BLaER1 treated with 17β-estradiol and CSF1 and Interleukin-3, amounts not matched to agents 10 nM and 100 nM (cell line): ENCODE data around the gene ALX4.

ENCODE experiments used
- H3K27ac ChIP-seq, 11 experiments: shearing (Covaris generic); formaldehyde crosslinking; 2 replicates each; pipeline ENCODE4 v1.8.1; 2022
- H3K27me3 ChIP-seq, 11 experiments: shearing (Covaris generic); formaldehyde crosslinking; 2 replicates each; pipeline ENCODE4 v1.8.1; 2022
- H3K36me3 ChIP-seq, 11 experiments: shearing (Covaris generic); formaldehyde crosslinking; 2 replicates each; pipeline ENCODE4 v1.8.1; 2022
- H3K4me1 ChIP-seq, 10 experiments: shearing (Covaris generic); formaldehyde crosslinking; 2 replicates each; pipeline ENCODE4 v1.8.1; 2022
- H3K4me2 ChIP-seq, 11 experiments: shearing (Covaris generic); formaldehyde crosslinking; 2 replicates each; pipeline ENCODE4 v1.8.1; 2022
- H3K4me3 ChIP-seq, 10 experiments: shearing (Covaris generic); formaldehyde crosslinking; 2 replicates each; pipeline ENCODE4 v1.8.1; 2022
- H3K9ac ChIP-seq, 11 experiments: shearing (Covaris generic); formaldehyde crosslinking; 2 replicates each; pipeline ENCODE4 v1.8.1; 2022
- H3K9me3 ChIP-seq, 11 experiments: shearing (Covaris generic); formaldehyde crosslinking; replicated peaks in 1 of 11; 2 replicates each; pipeline ENCODE4 v1.8.1; 2022
- H4K20me1 ChIP-seq, 11 experiments: shearing (Covaris generic); formaldehyde crosslinking; 2 replicates each; pipeline ENCODE4 v1.8.1; 2022
- Cebpa-rat ChIP-seq, 11 experiments: shearing (Covaris generic); IDR thresholded peaks; 2 replicates each; pipeline ENCODE4 v1.8.1; 2022

ALX4 gene

GRCh38 chr11:44309478-44310205 is at the start of gene ALX4:
Gene ALX4 (minus strand): TSS chr11:44310139. CDS start chr11:44310062, 77 bp downstream.
- Histone ChIP-seq H3K9me3 (peaks cover 0 to 17% (median 3%) of the 10 kb centered on the region in 11 experiments; a peak in 9 of 22 replicates), H3K4me3 (peak within 1 kb of the TSS in 6 of 10 experiments; percentile 19 to 40 (median 28); a peak in 6 of 20 replicates), H4K20me1 (peaks cover 0 to 90% (median 61%) of the 10 kb centered on the region in 11 experiments; a peak in 16 of 22 replicates), H3K4me2 (peak within 1 kb of the TSS; percentile 12 to 79 (median 53); a peak in 20 of 22 replicates), H3K27me3 (peaks cover 100% of the 10 kb centered on the region in 11 experiments), H3K4me1 (peaks cover 17 to 31% (median 25%) of the 10 kb centered on the region in 10 experiments), H3K27ac (no peak within 1 kb of the TSS), H3K36me3 (no peaks in the 10 kb centered on the region), H3K9ac (no peak within 1 kb of the TSS)
- no peak for TF ChIP-seq Cebpa-rat (IDR thresholded peaks at IDR 0.05)

GRCh38 chr11:44359162-44359561 is 49.2 kb upstream of the ALX4 start:
- H3K9ac ChIP-seq, result no peak overlapping the region
- H4K20me1 ChIP-seq, result no peaks in the 10 kb centered on the region; a peak in 1 of 22 replicates
- no peak overlapping the region for H3K4me3 ChIP-seq
- no peak for TF ChIP-seq Cebpa-rat (IDR thresholded peaks at IDR 0.05)
- no peaks in the 10 kb centered on the region for H3K36me3 ChIP-seq
- H3K27me3 ChIP-seq, result no peaks in the 10 kb centered on the region
- no peaks in the 10 kb centered on the region for H3K4me1 ChIP-seq
- no peak overlapping the region for H3K4me2 ChIP-seq
- H3K9me3 ChIP-seq, result peaks cover 0 to 11% (median 6%) of the 10 kb centered on the region in 11 experiments; a peak in 8 of 22 replicates
- no peak overlapping the region for H3K27ac ChIP-seq

GRCh38 chr11:44358713-44359112 is 48.8 kb upstream of the ALX4 start:
- no peak overlapping the region for H3K9ac ChIP-seq
- no peak overlapping the region for H3K27ac ChIP-seq
- H4K20me1 ChIP-seq, result no peaks in the 10 kb centered on the region; a peak in 1 of 22 replicates
- no peak overlapping the region for H3K4me2 ChIP-seq
- H3K27me3 ChIP-seq, result no peaks in the 10 kb centered on the region
- no peak for TF ChIP-seq Cebpa-rat (IDR thresholded peaks at IDR 0.05)
- H3K36me3 ChIP-seq, result no peaks in the 10 kb centered on the region
- peaks cover 0 to 6% (median 2%) of the 10 kb centered on the region in 11 experiments; a peak in 8 of 22 replicates for H3K9me3 ChIP-seq
- no peaks in the 10 kb centered on the region for H3K4me1 ChIP-seq
- no peak overlapping the region for H3K4me3 ChIP-seq

GRCh38 chr11:44357711-44358110 is 47.8 kb upstream of the ALX4 start:
- no peak for TF ChIP-seq Cebpa-rat (IDR thresholded peaks at IDR 0.05)
- Histone ChIP-seq H3K4me1 (no peaks in the 10 kb centered on the region), H3K27me3 (no peaks in the 10 kb centered on the region), H3K9ac (no peak overlapping the region), H3K27ac (no peak overlapping the region), H4K20me1 (no peaks in the 10 kb centered on the region; a peak in 1 of 22 replicates), H3K36me3 (no peaks in the 10 kb centered on the region), H3K4me2 (no peak overlapping the region), H3K4me3 (no peak overlapping the region), H3K9me3 (no peaks in the 10 kb centered on the region)

DNA sequence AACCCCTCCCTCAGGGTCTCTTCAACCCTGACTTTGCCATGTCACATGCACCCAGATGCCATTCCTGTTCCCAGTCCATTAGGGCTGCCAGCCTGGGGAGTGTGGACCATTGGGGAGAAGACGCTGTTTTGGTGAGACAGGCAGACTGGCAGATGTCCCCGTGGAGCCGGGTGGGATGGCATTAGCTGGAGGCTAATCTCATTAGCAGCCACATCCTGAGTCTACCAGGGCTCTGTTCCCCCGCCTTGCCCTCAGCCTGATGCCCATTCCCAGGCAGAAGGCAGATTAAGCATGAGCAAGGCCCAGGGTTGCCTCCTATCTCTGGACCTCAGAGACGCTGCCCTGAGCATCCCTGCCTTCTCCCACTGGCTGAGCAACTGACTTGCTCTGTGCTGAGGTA is 46.4 kb upstream of the ALX4 start:
- Histone ChIP-seq H3K4me3 (no peak overlapping the region), H3K9me3 (no peaks in the 10 kb centered on the region), H3K36me3 (no peaks in the 10 kb centered on the region), H3K4me2 (no peak overlapping the region), H3K27me3 (no peaks in the 10 kb centered on the region), H3K27ac (no peak overlapping the region), H4K20me1 (no peaks in the 10 kb centered on the region; a peak in 1 of 22 replicates), H3K4me1 (peaks cover 2 to 4% (median 3%) of the 10 kb centered on the region in 10 experiments), H3K9ac (no peak overlapping the region)
- no peak for TF ChIP-seq Cebpa-rat (IDR thresholded peaks at IDR 0.05)

- Histone ChIP-seq H3K4me2 (peak overlapping the region in 1 of 11 experiments; percentile 85; a peak in 2 of 22 replicates), H3K4me3 (no peak overlapping the region), H3K9me3 (no peaks in the 10 kb centered on the region), H3K9ac (no peak overlapping the region), H3K4me1 (peaks cover 12 to 15% (median 14%) of the 10 kb centered on the region in 10 experiments), H3K36me3 (no peaks in the 10 kb centered on the region), H3K27ac (no peak overlapping the region), H4K20me1 (no peaks in the 10 kb centered on the region), H3K27me3 (no peaks in the 10 kb centered on the region)
- no peak for TF ChIP-seq Cebpa-rat (IDR thresholded peaks at IDR 0.05)
Observed at GRCh38 chr11:44351898-44352498, 42.1 kb upstream of the ALX4 start.

DNA sequence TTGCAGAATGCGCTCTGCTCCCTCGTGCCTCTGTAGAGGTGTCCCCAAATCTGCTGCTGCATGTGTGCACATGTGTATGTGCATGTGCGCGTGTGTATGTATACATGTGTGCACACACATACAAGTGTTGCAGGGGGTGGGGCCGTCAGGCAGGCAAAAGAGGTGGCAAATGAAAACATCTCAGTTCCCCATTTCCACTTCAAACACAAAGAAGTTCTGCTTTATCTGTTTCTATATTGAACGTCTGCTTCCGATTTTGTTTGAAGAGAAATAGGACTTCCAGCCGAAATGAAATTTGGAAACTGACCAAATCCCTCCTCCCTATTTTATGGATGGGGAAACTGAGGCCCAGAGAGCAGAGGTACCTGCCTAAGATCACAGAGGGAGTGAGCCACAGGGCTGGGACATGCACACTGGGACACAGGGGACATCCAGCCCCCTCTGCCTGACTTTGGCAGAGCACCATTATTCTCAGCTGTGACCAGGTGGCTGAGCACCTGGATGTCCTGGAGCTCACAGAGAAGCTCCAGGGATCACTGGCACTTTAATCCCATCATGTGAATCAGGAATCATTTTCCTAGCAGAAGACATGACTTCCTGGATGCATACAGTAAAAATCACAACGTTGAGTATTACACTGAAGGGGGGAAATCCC is 41.2 kb upstream of the ALX4 start:
- H3K36me3 ChIP-seq, result no peaks in the 10 kb centered on the region
- peaks cover 12 to 15% (median 14%) of the 10 kb centered on the region in 10 experiments for H3K4me1 ChIP-seq
- H3K9ac ChIP-seq, result no peak overlapping the region
- no peak for TF ChIP-seq Cebpa-rat (IDR thresholded peaks at IDR 0.05)
- no peaks in the 10 kb centered on the region for H4K20me1 ChIP-seq
- H3K9me3 ChIP-seq, result no peaks in the 10 kb centered on the region
- no peak overlapping the region for H3K4me3 ChIP-seq
- peak overlapping the region in 2 of 11 experiments; percentile 1 to 14; a peak in 1 of 22 replicates for H3K27ac ChIP-seq
- no peaks in the 10 kb centered on the region for H3K27me3 ChIP-seq
- peak overlapping the region; percentile 24 to 86 (median 65); a peak in 21 of 22 replicates for H3K4me2 ChIP-seq

DNA sequence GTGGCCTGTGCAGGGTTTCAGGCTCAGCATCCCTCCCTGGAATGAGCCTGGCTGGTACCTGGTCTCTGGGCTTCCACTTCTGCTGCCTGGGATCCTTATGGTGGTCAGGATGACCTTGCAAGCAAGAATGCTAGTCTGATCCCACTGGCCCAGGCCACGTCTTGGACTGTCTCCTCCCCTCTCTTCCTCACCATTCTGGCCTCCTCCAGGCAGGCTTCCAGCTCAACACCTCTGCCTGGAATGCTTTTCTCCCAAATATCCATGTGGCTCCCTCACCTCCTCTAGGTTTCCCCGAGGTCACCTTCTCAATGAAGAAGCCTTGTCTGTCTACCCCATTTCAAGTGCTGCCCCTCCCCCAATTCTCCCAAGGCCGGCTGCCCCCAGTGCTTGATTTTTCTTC is 39.4 kb upstream of the ALX4 start:
- Histone ChIP-seq H3K27me3 (no peaks in the 10 kb centered on the region), H3K36me3 (no peaks in the 10 kb centered on the region), H4K20me1 (no peaks in the 10 kb centered on the region), H3K4me3 (no peak overlapping the region), H3K4me1 (peaks cover 12 to 15% (median 14%) of the 10 kb centered on the region in 10 experiments), H3K9me3 (no peaks in the 10 kb centered on the region), H3K27ac (no peak overlapping the region), H3K4me2 (no peak overlapping the region), H3K9ac (no peak overlapping the region)
- no peak for TF ChIP-seq Cebpa-rat (IDR thresholded peaks at IDR 0.05)

DNA sequence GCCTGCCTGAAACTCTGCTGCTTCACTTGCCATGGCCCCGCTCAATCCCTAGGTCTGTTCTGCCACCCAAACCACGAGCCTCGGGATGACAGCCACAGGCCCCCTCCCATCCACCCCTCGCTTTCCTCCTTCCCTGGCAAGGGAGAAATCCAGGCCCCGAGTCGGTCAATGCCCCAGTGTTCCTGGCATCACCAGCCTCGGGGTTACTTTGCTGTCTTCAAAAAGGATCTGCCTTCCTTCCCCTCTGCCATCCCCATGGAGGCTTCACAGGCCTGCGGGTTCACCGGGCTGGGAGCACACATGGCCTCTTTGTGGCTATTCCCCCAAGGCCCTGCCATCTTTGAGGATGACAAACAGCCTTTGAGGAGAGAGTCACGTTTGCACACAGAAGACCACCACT is 38.8 kb upstream of the ALX4 start:
- no peaks in the 10 kb centered on the region for H3K9me3 ChIP-seq
- H3K27me3 ChIP-seq, result no peaks in the 10 kb centered on the region
- no peak for TF ChIP-seq Cebpa-rat (IDR thresholded peaks at IDR 0.05)
- no peak overlapping the region for H3K4me3 ChIP-seq
- no peaks in the 10 kb centered on the region for H4K20me1 ChIP-seq
- H3K36me3 ChIP-seq, result no peaks in the 10 kb centered on the region
- peaks cover 12 to 15% (median 14%) of the 10 kb centered on the region in 10 experiments for H3K4me1 ChIP-seq
- H3K4me2 ChIP-seq, result no peak overlapping the region
- no peak overlapping the region for H3K27ac ChIP-seq
- no peak overlapping the region for H3K9ac ChIP-seq
